Posterior vena cava (tissue), 2 donors: ENCODE measurements around the gene CD69. TPM values are rescaled to one million over a fixed set of nuclear protein-coding genes. Genes with fewer than 3 reads are reported as not detected.

Experiments used
- DNase-seq: peaks from one replicate; pipeline ENCODE4 v3.0.0-alpha.2; 2020; ENCODE audit warnings: low spot score
- intact Hi-C, 2 donors: fragments of 100-400 bp; cut with DNase I; formaldehyde crosslinking; loops; one replicate each; pipeline versions ENCODE4 v1.14.1 to v1.14.2; 2022 to 2023
- long read RNA-seq, 2 donors: library from polyadenylated mRNA; unstranded; transcript quantifications; one replicate each; pipeline ENCODE4 v2.0.0, GENCODE V29; 2020 to 2021
- total RNA-seq, 2 donors: library from RNA; stranded (reverse); fragmentation: NEBNext Ultra II Directional; extraction: Animal tissue kit (Norgen Biotek cat#: 25700); gene quantifications; one replicate each; pipeline ENCODE4 v1.2.1, GENCODE V29; 2021
- donor health status: DM: yes; HTN: yes; CAD: no.
- donor health status: DM: yes; HTN: yes; CAD: no.

The CD69 gene
- total RNA-seq: 1 to 10 TPM; 5.0 to 5.1 TPM
- long read RNA-seq, donor 1: 0 reads
- long read RNA-seq, donor 2: 0 reads

GRCh38 chr12:9760699-9761418, at the start of gene CD69:
Gene CD69, minus strand, starts transcription at chr12:9760901. Its CDS starts 81 bp downstream, at chr12:9760820.
- intact Hi-C loops: no loop called here

GRCh38 chr12:9809866-9810265, 49.2 kb upstream of the CD69 start:
- intact Hi-C loops: no loop called here
- DNase-seq: no peak

More at GRCh38 chr12:9760699-9761418, at the start of gene CD69:
- no peak for DNase-seq

- intact Hi-C loops: no loop called here
- no peak for DNase-seq
Measured at GRCh38 chr12:9809338-9809737, 48.6 kb upstream of the CD69 start.

DNA sequence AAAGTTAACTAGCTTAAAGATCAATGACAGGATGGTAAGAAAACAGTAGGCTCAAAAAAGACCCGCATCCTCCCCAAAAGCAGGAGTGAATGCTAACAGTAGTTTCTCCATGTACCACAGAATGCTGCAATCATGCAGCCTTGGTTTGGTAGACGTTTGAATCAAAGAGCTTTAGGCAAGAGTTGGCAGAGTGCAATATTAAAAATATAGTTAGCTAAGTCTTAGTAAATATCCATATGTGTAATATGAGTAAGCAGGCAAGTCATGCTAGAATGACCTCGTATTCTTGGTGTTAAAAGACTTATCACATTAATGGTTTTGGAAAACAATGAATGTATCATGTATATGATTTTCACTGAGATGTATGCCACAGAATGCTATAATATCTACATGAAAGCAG, 47.8 kb upstream of the CD69 start:
- DNase-seq: no peak
- intact Hi-C loops: no loop called here

- intact Hi-C loops: no loop called here
Measured at GRCh38 chr12:9806714-9807113, 46.0 kb upstream of the CD69 start.

GRCh38 chr12:9805883-9806282, 45.2 kb upstream of the CD69 start:
- DNase-seq: no peak
- intact Hi-C loops: no loop called here

More at GRCh38 chr12:9806714-9807113, 46.0 kb upstream of the CD69 start:
- DNase-seq: no peak

DNA sequence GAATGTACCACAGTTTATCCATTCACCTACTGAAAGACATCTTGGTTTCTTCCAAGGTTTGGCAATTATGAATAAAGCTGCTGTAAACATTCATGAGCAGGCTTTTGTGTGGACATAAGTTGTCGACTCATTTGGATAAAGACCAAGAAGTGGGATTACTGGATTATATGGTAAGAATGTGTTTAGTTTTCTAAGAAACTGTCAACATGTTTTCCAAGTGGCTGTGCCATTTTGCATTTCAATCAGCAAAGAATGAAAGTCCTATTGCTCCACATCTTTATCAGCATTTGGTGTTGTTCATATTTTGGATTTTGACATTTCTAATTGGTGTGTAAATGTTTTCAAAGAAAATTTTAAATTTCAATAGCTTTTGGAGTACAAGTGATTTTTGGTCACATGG, 39.3 kb upstream of the CD69 start:
- no peak for DNase-seq
- intact Hi-C loops: no loop called here

- intact Hi-C loops: no loop called here
- no peak for DNase-seq
Measured at GRCh38 chr12:9797722-9798619, 37.3 kb upstream of the CD69 start.

GRCh38 chr12:9796971-9797370, 36.3 kb upstream of the CD69 start:
- intact Hi-C loops: no loop called here
- DNase-seq: no peak

DNA sequence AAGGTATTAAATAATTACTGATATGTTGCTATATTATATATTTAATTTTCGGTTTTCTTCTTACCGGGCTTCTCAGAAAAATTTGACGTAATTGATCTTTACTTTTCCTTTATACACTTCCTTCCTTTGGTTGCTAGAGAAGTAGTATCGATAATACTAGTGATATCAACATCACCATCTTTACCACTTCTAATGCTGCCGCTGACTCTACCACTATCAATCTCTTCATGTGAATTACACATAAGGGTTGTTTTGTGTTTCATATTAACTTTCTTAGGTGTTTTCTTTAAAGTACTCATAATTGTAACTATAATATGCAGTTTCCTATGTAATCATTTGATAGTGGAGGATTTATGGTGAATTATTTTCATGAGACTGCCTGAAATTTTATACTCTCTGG, 35.6 kb upstream of the CD69 start:
- intact Hi-C loops: no loop called here
- no peak for DNase-seq

GRCh38 chr12:9795945-9796344, 35.2 kb upstream of the CD69 start:
- no peak for DNase-seq
- intact Hi-C loops: no loop called here

- intact Hi-C loops: no loop called here
- no peak for DNase-seq
Measured at GRCh38 chr12:9794484-9795093, 33.9 kb upstream of the CD69 start.

- no peak for DNase-seq
- intact Hi-C loops: no loop called here
Measured at GRCh38 chr12:9793779-9794395, 33.2 kb upstream of the CD69 start.

GRCh38 chr12:9792961-9793617, 32.4 kb upstream of the CD69 start:
- intact Hi-C loops: no loop called here
- no peak for DNase-seq

DNA sequence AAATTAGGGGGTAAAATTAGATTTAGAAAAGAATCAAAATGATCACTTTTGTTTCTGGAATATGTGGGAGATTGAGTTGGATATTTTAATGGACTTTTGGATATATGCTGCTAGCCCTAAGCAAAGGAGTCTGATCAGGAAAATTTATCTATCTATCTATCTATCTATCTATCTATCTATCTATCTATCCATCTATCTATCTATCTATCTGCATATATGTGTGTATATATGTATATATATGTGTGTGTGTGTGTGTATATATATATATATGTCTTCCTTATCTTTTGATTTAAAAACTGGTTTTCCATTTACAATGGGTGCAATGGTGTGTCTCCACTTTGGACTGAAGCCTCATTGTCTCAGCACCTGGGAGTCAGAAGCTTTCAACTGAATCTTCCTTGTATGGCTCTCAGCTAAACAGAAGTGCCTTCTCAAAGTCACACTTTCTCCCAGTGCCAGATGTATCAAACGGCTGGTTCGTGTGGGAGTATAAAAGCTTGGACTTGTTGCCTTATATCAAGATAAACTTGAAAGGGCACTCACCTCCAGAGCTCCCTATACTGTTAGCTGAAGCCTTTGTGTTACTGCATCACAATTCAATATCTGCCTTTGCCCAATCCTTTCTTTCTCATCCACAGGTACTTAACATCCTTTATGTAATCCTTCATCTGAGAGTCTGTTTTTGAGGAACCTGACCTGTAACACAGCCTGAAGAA, 31.6 kb upstream of the CD69 start:
- DNase-seq: no peak
- intact Hi-C loops: no loop called here

DNA sequence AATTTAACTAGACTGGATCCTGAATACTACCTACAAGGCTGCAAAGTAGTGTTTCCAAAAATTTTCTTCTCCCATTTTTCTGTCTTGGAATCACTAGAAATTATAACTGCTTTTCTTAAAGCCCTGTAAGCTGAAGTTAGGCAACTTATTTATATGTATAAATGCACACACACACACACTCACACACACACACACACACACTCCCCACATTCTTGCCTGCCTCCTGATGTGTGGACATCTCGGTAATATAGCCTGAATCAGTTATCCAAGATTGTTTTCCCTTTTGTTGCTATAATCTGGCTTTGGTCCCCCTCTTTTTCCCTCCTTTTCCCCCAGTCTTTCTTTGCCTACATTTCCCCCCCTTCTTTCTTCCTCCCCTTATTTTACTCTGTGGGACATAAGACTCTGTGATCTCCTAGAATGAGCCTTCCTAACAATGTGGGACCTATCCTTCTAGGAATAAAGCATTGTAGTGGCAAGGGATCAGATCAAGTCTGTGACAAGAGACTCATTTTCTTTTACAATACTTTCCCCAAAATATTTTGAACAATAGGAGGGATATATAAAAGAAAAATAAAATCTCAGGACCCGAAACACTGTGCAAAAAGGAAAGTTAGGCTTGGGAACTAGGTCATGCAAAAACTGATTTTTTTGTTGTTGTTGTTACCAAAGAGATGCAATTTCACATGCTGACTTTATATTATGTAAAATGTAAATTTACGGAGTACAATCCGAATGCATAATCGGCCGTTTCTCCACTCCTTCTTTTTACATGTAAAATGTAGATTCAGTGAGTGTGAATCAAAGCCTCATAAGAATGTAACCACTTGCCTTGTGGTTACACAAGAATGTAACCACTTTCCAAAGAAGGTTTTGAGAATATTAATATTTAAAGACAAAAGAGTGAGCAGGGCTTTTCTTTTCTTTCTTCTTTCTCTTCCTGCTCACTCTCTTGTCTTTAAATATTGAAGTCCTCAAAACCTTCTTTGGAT, 26.3 kb upstream of the CD69 start:
- DNase-seq: no peak
- intact Hi-C loops: no loop called here

DNA sequence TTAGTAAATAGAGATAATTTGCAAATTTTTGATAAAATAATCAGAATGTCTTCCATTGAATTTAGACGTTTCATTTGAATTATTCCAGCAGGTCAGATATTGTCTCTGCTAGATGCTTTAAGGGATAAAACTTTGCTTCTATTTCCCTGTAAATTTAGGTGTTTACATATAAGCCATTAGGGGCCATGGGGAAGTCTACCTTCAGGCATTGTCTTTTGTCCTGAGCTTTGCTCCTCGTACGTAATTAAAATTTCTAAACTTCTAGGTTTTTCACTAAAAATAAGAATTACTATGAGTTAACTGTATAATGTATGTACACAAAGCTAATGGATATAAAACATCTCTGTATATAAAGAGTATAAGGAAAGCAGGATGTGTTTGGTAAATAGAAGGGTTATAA, 24.1 kb upstream of the CD69 start:
- intact Hi-C loops: no loop called here
- no peak for DNase-seq
